Measurements from ENCODE around the gene APC2. TPM values are rescaled to one million over a fixed set of nuclear protein-coding genes. Genes with fewer than 3 reads are reported as not detected.
A peak's percentile ranks its signal among the peaks of the same experiment; 100 is the strongest.

Gene APC2
- total RNA-seq, 2 experiments from 2014 or later = 0.57 to 5.5 TPM

- BruUV-seq (replicated peaks) = no TSS peak
- H2AFZ ChIP-seq (ENCODE audit: low read length) = no peak overlapping the region
- H3K9me2 ChIP-seq (ENCODE audit: insufficient read depth, low read length) = no peaks in the 10 kb centered on the region
- TF ChIP-seq, protein P1, sequence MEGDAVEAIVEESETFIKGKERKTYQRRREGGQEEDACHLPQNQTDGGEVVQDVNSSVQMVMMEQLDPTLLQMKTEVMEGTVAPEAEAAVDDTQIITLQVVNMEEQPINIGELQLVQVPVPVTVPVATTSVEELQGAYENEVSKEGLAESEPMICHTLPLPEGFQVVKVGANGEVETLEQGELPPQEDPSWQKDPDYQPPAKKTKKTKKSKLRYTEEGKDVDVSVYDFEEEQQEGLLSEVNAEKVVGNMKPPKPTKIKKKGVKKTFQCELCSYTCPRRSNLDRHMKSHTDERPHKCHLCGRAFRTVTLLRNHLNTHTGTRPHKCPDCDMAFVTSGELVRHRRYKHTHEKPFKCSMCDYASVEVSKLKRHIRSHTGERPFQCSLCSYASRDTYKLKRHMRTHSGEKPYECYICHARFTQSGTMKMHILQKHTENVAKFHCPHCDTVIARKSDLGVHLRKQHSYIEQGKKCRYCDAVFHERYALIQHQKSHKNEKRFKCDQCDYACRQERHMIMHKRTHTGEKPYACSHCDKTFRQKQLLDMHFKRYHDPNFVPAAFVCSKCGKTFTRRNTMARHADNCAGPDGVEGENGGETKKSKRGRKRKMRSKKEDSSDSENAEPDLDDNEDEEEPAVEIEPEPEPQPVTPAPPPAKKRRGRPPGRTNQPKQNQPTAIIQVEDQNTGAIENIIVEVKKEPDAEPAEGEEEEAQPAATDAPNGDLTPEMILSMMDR (conservative IDR thresholded peaks at IDR 0.05; ENCODE audit: low read length) = no peak
- TF ChIP-seq EZH2phosphoT487 (IDR thresholded peaks at IDR 0.05; ENCODE audit: borderline replicate concordance, low read depth, low read length) = no peak
- no peaks in the 10 kb centered on the region for H3K36me3 ChIP-seq (ENCODE audit: insufficient read depth, low read length)
- H3K9me3 ChIP-seq (ENCODE audit: low read length) = no peaks in the 10 kb centered on the region
- intact Hi-C loops (cut with micrococcal nuclease; ENCODE audit: unreplicated experiment) = no loop called here
- H3K4me3 ChIP-seq (ENCODE audit: low read depth, low read length, poor library complexity, severe bottlenecking) = no peak overlapping the region
- 0 out of 2 replicates have a peak overlapping the region, but pooled peaks have one; percentile 38 for H3K4me2 ChIP-seq (ENCODE audit: low read length)
- H3K4me1 ChIP-seq (ENCODE audit: insufficient read depth, low read length, poor library complexity, severe bottlenecking) = peaks cover 4% of the 10 kb centered on the region
- DNase-seq (ENCODE audit: low spot score) = no peak
- POLR2A ChIA-PET = no interaction called here
- no peaks in the 10 kb centered on the region for H4K20me1 ChIP-seq (ENCODE audit: insufficient read depth, low read length)
- no peak overlapping the region for H3K27ac ChIP-seq (ENCODE audit: low read depth, low read length, poor library complexity, severe bottlenecking)
- H3K79me2 ChIP-seq (ENCODE audit: insufficient read depth, low read depth, low read length) = no peaks in the 10 kb centered on the region
- CTCF ChIA-PET (ENCODE audit: unreplicated experiment) = no interaction called here
Observed at GRCh38 chr19:1503925-1504773, 54.2 kb downstream of the APC2 start.

GRCh38 chr19:1505012-1505411 is 55.1 kb downstream of the APC2 start:
- intact Hi-C loops (cut with micrococcal nuclease; ENCODE audit: unreplicated experiment) = no loop called here
- TF ChIP-seq EZH2phosphoT487 (IDR thresholded peaks at IDR 0.05; ENCODE audit: borderline replicate concordance, low read depth, low read length) = no peak
- TF ChIP-seq, protein P1 (conservative IDR thresholded peaks at IDR 0.05; ENCODE audit: low read length) = no peak
- no peaks in the 10 kb centered on the region for H3K36me3 ChIP-seq (ENCODE audit: insufficient read depth, low read length)
- no peak overlapping the region for H2AFZ ChIP-seq (ENCODE audit: low read length)
- H3K4me3 ChIP-seq (ENCODE audit: low read depth, low read length, poor library complexity, severe bottlenecking) = no peak overlapping the region
- H3K27ac ChIP-seq (ENCODE audit: low read depth, low read length, poor library complexity, severe bottlenecking) = no peak overlapping the region
- ChIA-PET POLR2A (no interaction called here), CTCF (ENCODE audit: unreplicated experiment) (no interaction called here)
- H3K79me2 ChIP-seq (ENCODE audit: insufficient read depth, low read depth, low read length) = no peaks in the 10 kb centered on the region
- no TSS peak for BruUV-seq (replicated peaks)
- H3K9me2 ChIP-seq (ENCODE audit: insufficient read depth, low read length) = no peaks in the 10 kb centered on the region
- no peaks in the 10 kb centered on the region for H3K9me3 ChIP-seq (ENCODE audit: low read length)
- H3K4me1 ChIP-seq (ENCODE audit: insufficient read depth, low read length, poor library complexity, severe bottlenecking) = peaks cover 4% of the 10 kb centered on the region
- H4K20me1 ChIP-seq (ENCODE audit: insufficient read depth, low read length) = no peaks in the 10 kb centered on the region
- DNase-seq (ENCODE audit: low spot score) = no peak
- H3K4me2 ChIP-seq (ENCODE audit: low read length) = no peak overlapping the region
